Measurements from ENCODE around the gene DNAJC12.

DNA sequence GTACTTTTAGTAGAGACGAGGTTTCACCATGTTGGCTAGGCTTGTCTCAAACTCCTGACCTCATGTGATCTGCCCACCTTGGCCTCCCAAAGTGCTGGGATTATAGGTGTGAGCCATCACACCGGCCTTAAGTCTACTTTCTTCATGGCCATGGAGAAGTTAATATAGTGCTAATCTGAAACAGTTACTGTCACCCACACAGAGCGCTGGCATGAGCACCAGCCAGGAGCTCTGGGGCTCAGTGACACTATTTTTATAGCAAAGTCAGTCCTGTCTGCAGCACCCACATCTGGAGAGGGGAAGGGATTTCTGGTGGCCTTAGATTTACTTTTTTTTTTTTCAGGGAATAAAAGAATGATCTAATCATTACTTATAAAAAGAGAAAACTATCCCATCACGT is 21.3 kb downstream of the DNAJC12 start:
- no peak for TF ChIP-seq GATA3 (IDR thresholded peaks at IDR 0.05; ENCODE audit: low read depth, low read length)
- no peak for TF ChIP-seq GATA2 (IDR thresholded peaks at IDR 0.05; ENCODE audit: low read depth, low read length)

All from SH-SY5Y (cell line).